ENCODE measurements around the gene PHLDB2.

The PHLDB2 gene

DNA sequence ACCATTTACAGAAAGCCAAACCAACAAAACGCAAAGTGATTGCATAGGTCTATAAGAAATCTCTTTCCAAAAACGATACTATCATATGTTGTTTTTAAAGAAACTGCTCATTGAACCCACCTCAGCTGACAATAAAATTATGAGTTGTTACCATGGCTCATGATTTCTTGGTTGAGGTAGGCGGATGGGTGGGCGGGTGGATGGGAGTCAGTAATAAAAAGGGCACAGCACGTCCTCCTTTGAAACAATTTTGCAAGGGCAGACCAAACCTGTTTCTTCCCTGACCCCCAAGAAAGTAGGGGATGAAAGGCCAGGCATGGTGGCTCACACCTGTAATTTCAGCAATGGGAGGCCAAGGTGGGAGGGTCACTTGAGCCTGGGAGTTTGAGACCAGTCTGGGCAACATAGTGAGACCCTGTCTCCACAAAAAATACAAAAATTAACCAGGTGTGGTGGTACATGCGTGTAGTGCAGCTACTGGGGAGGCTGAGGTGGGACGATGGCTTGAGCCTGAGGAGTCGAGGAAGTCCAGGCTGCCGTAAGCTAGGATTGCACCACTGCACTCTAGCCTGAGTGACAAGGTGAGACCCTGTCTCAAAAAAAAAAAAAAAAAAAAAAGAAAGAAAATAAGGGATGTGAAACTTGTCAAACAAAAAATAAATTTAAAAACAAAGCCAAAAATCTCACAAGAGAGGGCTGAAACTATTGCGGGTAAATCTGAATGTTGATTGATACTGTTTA is 121.8 kb downstream of the PHLDB2 start:
- Histone ChIP-seq H3K36me3 (ENCODE audit: insufficient read depth, low read length) (no peaks in the 10 kb centered on the region), H3K27ac (ENCODE audit: low read depth, low read length) (no peak overlapping the region), H3K9me3 (ENCODE audit: low read length) (no peaks in the 10 kb centered on the region), H3K4me1 (ENCODE audit: insufficient read depth, low read length) (peaks cover 17% of the 10 kb centered on the region), H3K27me3 (ENCODE audit: control insufficient read depth in 1 of 2, insufficient read depth in 2 of 2, low read length in 2 of 2) (no peaks in the 10 kb centered on the region), H3K4me3 (ENCODE audit: low read depth in 1 of 2, low read length in 2 of 2) (no peak overlapping the region), H3K9ac (ENCODE audit: low read length) (no peak overlapping the region)

DNA sequence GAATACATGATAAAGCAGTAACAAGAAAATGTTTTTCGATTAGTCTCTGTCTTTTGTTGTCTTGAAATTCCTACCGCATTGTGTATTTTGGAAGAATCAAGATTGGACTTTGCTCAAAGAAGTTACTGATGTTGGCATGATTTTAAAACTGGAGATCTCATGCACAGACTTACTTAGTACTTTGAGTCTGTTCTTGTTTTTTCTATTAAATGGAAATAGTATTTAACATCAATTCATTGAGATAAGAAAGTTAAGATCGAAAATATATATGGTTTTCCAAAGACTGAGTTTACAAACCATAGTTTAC is 122.3 kb downstream of the PHLDB2 start:
- Histone ChIP-seq H3K27me3 (ENCODE audit: control insufficient read depth in 1 of 2, insufficient read depth in 2 of 2, low read length in 2 of 2) (no peaks in the 10 kb centered on the region), H3K36me3 (ENCODE audit: insufficient read depth, low read length) (no peaks in the 10 kb centered on the region), H3K4me3 (ENCODE audit: low read depth in 1 of 2, low read length in 2 of 2) (no peak overlapping the region), H3K9me3 (ENCODE audit: low read length) (no peaks in the 10 kb centered on the region), H3K4me1 (ENCODE audit: insufficient read depth, low read length) (peaks cover 17% of the 10 kb centered on the region), H3K9ac (ENCODE audit: low read length) (no peak overlapping the region), H3K27ac (ENCODE audit: low read depth, low read length) (no peak overlapping the region)

DNA sequence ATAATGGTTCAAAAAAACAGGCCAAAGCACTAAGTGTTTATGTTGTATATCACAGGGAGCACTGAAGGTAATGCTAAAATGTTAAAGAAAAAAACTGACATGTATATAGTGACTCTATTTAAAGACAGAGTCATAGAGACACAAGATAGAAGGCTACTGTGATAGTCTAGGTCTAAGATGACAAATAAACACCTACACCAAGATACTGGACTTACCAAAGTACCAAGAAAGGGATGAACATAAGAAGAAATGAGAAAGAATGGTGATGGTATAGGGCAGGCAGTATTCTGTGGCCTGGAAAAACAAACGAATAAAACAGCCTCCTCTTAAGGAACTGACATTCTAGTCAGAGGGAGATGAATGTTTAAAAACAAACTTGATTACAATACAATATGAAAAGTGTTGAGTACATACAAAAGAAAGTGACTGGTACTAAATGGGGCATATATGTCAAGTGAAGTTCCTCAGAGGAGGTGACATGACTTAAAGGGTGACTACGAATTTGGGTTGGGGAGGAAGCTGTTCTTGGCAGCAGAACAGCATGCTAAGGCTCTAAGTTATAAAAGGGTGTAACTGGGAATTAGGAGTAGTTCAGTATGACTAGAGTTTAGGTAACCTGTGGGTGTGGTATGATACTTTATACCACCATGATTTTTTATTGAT is 125.7 kb downstream of the PHLDB2 start:
- Histone ChIP-seq H3K27me3 (ENCODE audit: control insufficient read depth in 1 of 2, insufficient read depth in 2 of 2, low read length in 2 of 2) (no peaks in the 10 kb centered on the region), H3K27ac (ENCODE audit: low read depth, low read length) (no peak overlapping the region), H3K4me3 (ENCODE audit: low read depth in 1 of 2, low read length in 2 of 2) (no peak overlapping the region), H3K9me3 (ENCODE audit: low read length) (no peaks in the 10 kb centered on the region), H3K4me1 (ENCODE audit: insufficient read depth, low read length) (peaks cover 17% of the 10 kb centered on the region), H3K9ac (ENCODE audit: low read length) (no peak overlapping the region), H3K36me3 (ENCODE audit: insufficient read depth, low read length) (no peaks in the 10 kb centered on the region)

DNA sequence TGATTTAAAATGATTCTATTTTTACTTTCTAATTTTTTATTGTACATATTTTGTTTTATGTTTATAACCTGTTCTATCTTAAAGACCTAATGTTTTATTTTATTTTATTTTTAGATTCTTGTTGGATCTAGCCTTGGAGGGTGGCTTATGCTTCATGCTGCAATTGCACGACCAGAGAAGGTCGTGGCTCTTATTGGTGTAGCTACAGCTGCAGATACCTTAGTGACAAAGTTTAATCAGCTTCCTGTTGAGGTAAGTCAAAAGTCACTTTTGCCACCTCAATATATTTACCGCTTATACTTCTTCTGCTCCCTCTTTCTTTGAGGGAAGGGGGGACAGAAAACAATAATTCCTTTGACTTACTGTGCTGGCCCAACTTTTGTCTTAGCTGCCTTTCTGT is 127.7 kb downstream of the PHLDB2 start:
- Histone ChIP-seq H3K36me3 (ENCODE audit: insufficient read depth, low read length) (peaks cover 5% of the 10 kb centered on the region), H3K4me3 (ENCODE audit: low read depth in 1 of 2, low read length in 2 of 2) (no peak overlapping the region), H3K27ac (ENCODE audit: low read depth, low read length) (no peak overlapping the region), H3K4me1 (ENCODE audit: insufficient read depth, low read length) (peaks cover 8% of the 10 kb centered on the region), H3K9ac (ENCODE audit: low read length) (no peak overlapping the region), H3K27me3 (ENCODE audit: control insufficient read depth in 1 of 2, insufficient read depth in 2 of 2, low read length in 2 of 2) (no peaks in the 10 kb centered on the region), H3K9me3 (ENCODE audit: low read length) (no peaks in the 10 kb centered on the region)

DNA sequence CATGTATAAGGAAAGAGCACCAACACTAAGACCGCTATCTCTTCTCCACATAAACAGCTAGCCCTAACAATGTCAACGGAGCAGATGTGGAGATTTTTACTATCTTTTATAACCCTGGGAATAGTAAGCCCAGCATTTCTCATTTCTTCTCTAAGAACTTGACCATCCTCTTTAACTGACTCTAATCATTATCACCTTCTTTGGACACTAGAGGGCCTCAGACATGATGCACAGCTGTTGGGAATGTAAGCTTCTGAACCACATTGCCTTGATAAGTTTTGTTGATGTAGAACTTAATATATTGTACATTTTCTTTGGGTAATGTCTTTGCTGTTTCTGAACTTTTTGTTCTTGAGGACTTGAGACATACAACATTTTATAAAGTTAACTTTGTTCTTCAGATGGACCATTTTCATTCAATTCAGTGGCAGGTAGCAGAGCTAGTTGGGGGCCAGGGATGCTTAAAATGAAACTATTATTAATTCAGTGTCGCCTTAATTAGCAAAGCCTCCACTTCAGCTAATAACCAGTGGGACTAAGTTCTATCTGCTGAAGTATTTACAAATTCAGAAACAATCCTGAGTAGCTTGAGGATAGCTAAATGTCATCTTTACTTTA is 130.1 kb downstream of the PHLDB2 start:
- H3K27ac ChIP-seq (ENCODE audit: low read depth, low read length) = no peak overlapping the region
- H3K9ac ChIP-seq (ENCODE audit: low read length) = no peak overlapping the region
- H3K9me3 ChIP-seq (ENCODE audit: low read length) = no peaks in the 10 kb centered on the region
- peaks cover 15% of the 10 kb centered on the region for H3K36me3 ChIP-seq (ENCODE audit: insufficient read depth, low read length)
- no peaks in the 10 kb centered on the region for H3K4me1 ChIP-seq (ENCODE audit: insufficient read depth, low read length)
- no peak overlapping the region for H3K4me3 ChIP-seq (ENCODE audit: low read depth in 1 of 2, low read length in 2 of 2)
- H3K27me3 ChIP-seq (ENCODE audit: control insufficient read depth in 1 of 2, insufficient read depth in 2 of 2, low read length in 2 of 2) = no peaks in the 10 kb centered on the region

DNA sequence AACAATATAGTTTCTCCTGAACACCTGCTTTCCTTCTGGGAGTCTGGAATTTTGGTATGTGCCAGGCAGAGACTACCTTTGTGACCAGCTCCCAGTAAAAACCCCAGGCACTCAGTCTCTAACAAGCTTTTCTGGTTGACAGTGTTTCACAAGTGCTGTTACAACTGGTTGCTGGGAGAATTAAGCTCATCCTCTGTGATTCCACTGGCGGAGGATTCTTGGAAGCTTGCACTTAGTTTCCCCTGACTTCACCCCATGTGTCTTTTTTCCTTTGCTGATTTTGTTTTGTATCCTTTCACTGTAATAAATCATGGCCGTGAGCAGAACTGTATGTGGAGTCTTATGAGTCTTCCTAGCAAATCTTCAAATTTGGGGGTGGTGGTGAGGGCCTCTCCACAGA is 134.0 kb downstream of the PHLDB2 start:
- H3K27ac ChIP-seq (ENCODE audit: low read depth, low read length) = no peak overlapping the region
- H3K36me3 ChIP-seq (ENCODE audit: insufficient read depth, low read length) = peaks cover 15% of the 10 kb centered on the region
- H3K9ac ChIP-seq (ENCODE audit: low read length) = no peak overlapping the region
- no peaks in the 10 kb centered on the region for H3K4me1 ChIP-seq (ENCODE audit: insufficient read depth, low read length)
- H3K9me3 ChIP-seq (ENCODE audit: low read length) = no peaks in the 10 kb centered on the region
- H3K4me3 ChIP-seq (ENCODE audit: low read depth in 1 of 2, low read length in 2 of 2) = no peak overlapping the region
- no peaks in the 10 kb centered on the region for H3K27me3 ChIP-seq (ENCODE audit: control insufficient read depth in 1 of 2, insufficient read depth in 2 of 2, low read length in 2 of 2)

DNA sequence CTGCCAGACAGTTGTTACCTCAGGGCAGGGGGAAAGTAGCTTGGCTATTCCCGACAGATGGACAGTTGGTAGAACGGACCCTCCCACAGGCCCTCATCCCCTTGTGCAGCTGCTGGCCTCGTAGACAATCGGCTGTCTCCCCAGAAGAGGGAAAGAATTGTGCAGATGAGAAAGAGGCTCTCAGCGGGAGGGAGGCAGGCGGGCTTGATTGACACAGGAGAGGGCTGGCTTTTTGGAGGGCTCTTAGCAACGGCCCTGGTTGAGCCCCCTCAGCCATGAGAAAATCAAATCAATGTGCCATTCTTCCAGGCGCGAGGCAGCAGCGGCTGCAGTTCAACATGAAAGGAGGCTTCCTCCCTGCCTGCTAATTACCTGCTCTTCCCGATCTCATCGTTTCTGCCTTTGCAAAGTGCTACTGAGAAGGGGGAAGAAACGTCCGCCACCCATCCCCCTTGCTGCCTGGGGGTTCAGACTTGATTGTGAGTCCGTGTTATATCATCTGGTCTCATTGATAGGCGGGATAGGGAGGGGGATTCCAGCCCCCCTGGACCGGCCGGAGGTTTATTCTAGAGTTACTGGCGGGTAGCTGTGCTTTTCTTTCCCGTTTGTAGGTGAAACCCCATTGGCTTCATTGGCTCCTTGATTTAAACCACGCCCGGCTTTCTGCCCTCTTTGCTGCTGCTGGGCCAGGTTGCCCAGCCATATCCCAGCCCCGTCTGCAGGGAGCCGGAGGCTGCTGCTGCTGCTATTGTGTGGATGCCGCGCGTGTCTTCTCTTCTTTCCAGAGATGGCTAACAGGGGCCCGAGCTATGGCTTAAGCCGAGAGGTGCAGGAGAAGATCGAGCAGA is 139.8 kb downstream of the PHLDB2 start, which contains the start of gene TAGLN3:
TAGLN3 (plus strand) TSS at position 287 of the 848 bp plus-strand sequence; CDS start at position 788, 501 bp downstream.
- Histone ChIP-seq H3K27ac (ENCODE audit: low read depth, low read length) (no peak within 1 kb of the TSS), H3K4me3 (ENCODE audit: low read depth in 1 of 2, low read length in 2 of 2) (peak within 1 kb of the TSS; percentile 38 to 62), H3K36me3 (ENCODE audit: insufficient read depth, low read length) (peaks cover 2% of the 10 kb centered on the region), H3K9me3 (ENCODE audit: low read length) (no peaks in the 10 kb centered on the region), H3K4me1 (ENCODE audit: insufficient read depth, low read length) (no peaks in the 10 kb centered on the region), H3K9ac (ENCODE audit: low read length) (no peak within 1 kb of the TSS), H3K27me3 (ENCODE audit: control insufficient read depth in 1 of 2, insufficient read depth in 2 of 2, low read length in 2 of 2) (peaks cover 0 to 7% of the 10 kb centered on the region in 2 donors)

DNA sequence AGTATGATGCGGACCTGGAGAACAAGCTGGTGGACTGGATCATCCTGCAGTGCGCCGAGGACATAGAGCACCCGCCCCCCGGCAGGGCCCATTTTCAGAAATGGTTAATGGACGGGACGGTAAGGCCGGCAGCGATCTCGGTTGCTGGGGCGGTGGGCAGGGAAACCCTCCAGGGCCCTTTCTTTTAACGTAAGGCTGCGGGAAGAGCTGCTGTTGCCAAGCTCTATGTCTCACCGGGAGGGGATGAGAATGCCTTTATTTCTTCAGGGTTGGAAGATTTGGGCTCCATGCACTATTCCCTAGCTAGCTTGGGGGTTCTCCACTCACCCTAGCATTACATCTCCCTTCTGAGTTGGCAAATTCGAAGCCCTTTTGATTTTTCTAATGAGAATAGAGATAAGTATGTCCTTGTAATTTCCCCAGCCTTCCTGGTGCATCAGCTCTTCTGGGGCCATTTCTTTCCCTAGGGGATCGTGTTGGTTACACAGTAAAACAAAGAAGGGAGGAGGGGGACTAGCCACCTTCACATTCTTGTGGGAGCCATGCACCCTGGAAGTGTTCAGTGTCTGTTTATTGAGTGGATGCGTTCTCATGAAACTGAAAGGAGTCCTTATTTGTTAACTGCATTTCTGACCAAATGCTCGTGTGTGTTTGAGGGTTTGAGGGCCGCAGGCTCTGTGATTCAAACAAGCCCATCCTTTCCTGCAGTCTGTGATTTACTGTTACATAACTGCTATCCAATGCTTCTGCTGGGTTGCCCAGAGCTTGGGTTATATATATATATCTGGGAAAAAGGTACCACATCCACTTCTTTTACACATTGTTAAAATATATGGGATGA is 140.6 kb downstream of the PHLDB2 start:
- peak overlapping the region in 1 of 2 donors; percentile 62 for H3K4me3 ChIP-seq (ENCODE audit: low read depth in 1 of 2, low read length in 2 of 2)
- H3K9me3 ChIP-seq (ENCODE audit: low read length) = no peaks in the 10 kb centered on the region
- no peaks in the 10 kb centered on the region for H3K36me3 ChIP-seq (ENCODE audit: insufficient read depth, low read length)
- H3K4me1 ChIP-seq (ENCODE audit: insufficient read depth, low read length) = no peaks in the 10 kb centered on the region
- no peak overlapping the region for H3K9ac ChIP-seq (ENCODE audit: low read length)
- peaks cover 0 to 7% of the 10 kb centered on the region in 2 donors for H3K27me3 ChIP-seq (ENCODE audit: control insufficient read depth in 1 of 2, insufficient read depth in 2 of 2, low read length in 2 of 2)
- H3K27ac ChIP-seq (ENCODE audit: low read depth, low read length) = no peak overlapping the region

DNA sequence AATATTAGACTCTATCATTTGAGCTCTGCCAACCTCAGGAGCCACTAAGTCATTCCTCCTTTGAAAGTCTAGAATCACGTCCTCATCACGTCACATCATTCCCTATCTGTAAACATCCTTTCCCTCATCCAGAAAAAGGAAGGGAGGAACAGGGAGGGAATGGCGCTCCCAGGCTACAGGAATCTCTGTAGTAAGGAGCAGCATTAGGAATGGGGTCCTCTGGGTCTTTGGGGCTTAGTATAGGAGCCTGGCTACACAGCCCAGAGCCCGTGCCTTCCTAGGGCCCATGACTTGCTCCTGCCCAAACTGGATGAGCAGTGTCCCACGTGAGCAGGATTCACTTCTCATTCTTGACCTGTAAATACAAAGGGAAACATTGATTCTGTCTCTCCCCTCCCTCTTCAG is 141.3 kb downstream of the PHLDB2 start:
- Histone ChIP-seq H3K9me3 (ENCODE audit: low read length) (no peaks in the 10 kb centered on the region), H3K27ac (ENCODE audit: low read depth, low read length) (no peak overlapping the region), H3K4me1 (ENCODE audit: insufficient read depth, low read length) (no peaks in the 10 kb centered on the region), H3K36me3 (ENCODE audit: insufficient read depth, low read length) (no peaks in the 10 kb centered on the region), H3K4me3 (ENCODE audit: low read depth in 1 of 2, low read length in 2 of 2) (no peak overlapping the region), H3K9ac (ENCODE audit: low read length) (no peak overlapping the region), H3K27me3 (ENCODE audit: control insufficient read depth in 1 of 2, insufficient read depth in 2 of 2, low read length in 2 of 2) (peaks cover 0 to 7% of the 10 kb centered on the region in 2 donors)

DNA sequence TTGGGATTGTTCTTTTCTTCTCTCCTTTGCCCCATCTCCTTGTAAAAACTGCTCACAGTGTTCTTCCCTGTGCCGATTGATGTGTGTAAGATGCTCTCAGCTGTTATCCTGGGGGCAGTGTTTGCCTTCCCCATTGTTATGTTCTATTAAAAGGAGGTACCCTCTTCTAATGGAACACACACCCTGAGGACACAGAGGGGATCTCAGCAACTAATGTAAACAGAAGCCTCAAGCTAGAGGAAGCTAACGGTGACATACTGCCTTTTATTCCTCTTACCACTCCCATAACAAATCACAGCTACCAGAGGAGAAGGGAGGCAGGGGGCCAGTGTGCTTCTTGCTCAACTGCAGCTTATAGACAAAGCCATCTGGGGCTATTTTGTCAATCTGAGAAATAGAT is 141.9 kb downstream of the PHLDB2 start:
- no peaks in the 10 kb centered on the region for H3K4me1 ChIP-seq (ENCODE audit: insufficient read depth, low read length)
- peaks cover 0 to 7% of the 10 kb centered on the region in 2 donors for H3K27me3 ChIP-seq (ENCODE audit: control insufficient read depth in 1 of 2, insufficient read depth in 2 of 2, low read length in 2 of 2)
- no peaks in the 10 kb centered on the region for H3K36me3 ChIP-seq (ENCODE audit: insufficient read depth, low read length)
- no peaks in the 10 kb centered on the region for H3K9me3 ChIP-seq (ENCODE audit: low read length)
- no peak overlapping the region for H3K9ac ChIP-seq (ENCODE audit: low read length)
- H3K27ac ChIP-seq (ENCODE audit: low read depth, low read length) = no peak overlapping the region
- no peak overlapping the region for H3K4me3 ChIP-seq (ENCODE audit: low read depth in 1 of 2, low read length in 2 of 2)

Data from muscle layer of colon (tissue), 2 donors.